ENCODE measurements around the gene TMEM134. TPM values are rescaled to one million over a fixed set of nuclear protein-coding genes. Genes with fewer than 3 reads are reported as not detected.

TMEM134 gene
- total and polyA plus RNA-seq, 10 of the 15 experiments (the other 5 are each of a cell fraction or from before 2014, with no cell fraction given) = 1.6 to 93.8 (median 27.8) TPM

DNA sequence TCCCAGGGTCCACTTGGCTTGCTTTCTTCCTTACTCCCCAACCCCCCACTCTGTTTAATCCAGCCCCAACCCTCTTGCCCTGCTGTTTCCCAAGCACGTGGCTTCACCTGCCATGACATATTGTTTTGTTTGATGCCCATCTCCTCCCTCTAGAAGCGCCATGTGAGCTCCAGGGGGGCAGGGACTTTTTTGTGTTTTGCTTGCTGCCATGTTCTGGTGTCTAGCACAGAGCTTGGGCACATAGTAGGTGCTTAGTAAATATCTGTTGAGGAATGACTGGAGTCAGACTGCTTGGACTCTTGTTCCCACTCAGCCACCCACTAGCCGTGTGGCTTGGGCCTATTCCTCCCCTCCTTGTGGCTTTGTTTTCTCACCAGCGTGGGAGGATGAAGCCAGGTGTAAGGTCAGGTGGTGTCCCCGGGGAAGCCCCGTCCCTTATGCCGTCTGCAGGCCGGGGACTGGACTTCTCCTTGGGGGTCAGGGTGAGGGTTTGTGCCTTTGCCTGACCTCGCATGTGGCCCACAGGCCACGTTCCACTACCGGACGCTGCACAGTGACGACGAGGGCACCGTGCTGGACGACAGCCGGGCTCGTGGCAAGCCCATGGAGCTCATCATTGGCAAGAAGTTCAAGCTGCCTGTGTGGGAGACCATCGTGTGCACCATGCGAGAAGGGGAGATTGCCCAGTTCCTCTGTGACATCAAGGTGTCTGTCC is 17.6 kb upstream of the TMEM134 start (continued):
- TF ChIP-seq, protein P1, sequence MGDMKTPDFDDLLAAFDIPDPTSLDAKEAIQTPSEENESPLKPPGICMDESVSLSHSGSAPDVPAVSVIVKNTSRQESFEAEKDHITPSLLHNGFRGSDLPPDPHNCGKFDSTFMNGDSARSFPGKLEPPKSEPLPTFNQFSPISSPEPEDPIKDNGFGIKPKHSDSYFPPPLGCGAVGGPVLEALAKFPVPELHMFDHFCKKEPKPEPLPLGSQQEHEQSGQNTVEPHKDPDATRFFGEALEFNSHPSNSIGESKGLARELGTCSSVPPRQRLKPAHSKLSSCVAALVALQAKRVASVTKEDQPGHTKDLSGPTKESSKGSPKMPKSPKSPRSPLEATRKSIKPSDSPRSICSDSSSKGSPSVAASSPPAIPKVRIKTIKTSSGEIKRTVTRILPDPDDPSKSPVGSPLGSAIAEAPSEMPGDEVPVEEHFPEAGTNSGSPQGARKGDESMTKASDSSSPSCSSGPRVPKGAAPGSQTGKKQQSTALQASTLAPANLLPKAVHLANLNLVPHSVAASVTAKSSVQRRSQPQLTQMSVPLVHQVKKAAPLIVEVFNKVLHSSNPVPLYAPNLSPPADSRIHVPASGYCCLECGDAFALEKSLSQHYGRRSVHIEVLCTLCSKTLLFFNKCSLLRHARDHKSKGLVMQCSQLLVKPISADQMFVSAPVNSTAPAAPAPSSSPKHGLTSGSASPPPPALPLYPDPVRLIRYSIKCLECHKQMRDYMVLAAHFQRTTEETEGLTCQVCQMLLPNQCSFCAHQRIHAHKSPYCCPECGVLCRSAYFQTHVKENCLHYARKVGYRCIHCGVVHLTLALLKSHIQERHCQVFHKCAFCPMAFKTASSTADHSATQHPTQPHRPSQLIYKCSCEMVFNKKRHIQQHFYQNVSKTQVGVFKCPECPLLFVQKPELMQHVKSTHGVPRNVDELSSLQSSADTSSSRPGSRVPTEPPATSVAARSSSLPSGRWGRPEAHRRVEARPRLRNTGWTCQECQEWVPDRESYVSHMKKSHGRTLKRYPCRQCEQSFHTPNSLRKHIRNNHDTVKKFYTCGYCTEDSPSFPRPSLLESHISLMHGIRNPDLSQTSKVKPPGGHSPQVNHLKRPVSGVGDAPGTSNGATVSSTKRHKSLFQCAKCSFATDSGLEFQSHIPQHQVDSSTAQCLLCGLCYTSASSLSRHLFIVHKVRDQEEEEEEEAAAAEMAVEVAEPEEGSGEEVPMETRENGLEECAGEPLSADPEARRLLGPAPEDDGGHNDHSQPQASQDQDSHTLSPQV (IDR thresholded peaks at IDR 0.05) = peak; percentile 13; the same call in 1 of the 2 replicates
- peak; percentile 90 for TF ChIP-seq BACH1 (IDR thresholded peaks at IDR 0.05; ENCODE audit: borderline replicate concordance)
- TF ChIP-seq, protein P2, sequence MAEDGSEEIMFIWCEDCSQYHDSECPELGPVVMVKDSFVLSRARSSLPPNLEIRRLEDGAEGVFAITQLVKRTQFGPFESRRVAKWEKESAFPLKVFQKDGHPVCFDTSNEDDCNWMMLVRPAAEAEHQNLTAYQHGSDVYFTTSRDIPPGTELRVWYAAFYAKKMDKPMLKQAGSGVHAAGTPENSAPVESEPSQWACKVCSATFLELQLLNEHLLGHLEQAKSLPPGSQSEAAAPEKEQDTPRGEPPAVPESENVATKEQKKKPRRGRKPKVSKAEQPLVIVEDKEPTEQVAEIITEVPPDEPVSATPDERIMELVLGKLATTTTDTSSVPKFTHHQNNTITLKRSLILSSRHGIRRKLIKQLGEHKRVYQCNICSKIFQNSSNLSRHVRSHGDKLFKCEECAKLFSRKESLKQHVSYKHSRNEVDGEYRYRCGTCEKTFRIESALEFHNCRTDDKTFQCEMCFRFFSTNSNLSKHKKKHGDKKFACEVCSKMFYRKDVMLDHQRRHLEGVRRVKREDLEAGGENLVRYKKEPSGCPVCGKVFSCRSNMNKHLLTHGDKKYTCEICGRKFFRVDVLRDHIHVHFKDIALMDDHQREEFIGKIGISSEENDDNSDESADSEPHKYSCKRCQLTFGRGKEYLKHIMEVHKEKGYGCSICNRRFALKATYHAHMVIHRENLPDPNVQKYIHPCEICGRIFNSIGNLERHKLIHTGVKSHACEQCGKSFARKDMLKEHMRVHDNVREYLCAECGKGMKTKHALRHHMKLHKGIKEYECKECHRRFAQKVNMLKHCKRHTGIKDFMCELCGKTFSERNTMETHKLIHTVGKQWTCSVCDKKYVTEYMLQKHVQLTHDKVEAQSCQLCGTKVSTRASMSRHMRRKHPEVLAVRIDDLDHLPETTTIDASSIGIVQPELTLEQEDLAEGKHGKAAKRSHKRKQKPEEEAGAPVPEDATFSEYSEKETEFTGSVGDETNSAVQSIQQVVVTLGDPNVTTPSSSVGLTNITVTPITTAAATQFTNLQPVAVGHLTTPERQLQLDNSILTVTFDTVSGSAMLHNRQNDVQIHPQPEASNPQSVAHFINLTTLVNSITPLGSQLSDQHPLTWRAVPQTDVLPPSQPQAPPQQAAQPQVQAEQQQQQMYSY (CRISPR knock-in tag; IDR thresholded peaks at IDR 0.05) = no peak
- TF ChIP-seq, protein P3, sequence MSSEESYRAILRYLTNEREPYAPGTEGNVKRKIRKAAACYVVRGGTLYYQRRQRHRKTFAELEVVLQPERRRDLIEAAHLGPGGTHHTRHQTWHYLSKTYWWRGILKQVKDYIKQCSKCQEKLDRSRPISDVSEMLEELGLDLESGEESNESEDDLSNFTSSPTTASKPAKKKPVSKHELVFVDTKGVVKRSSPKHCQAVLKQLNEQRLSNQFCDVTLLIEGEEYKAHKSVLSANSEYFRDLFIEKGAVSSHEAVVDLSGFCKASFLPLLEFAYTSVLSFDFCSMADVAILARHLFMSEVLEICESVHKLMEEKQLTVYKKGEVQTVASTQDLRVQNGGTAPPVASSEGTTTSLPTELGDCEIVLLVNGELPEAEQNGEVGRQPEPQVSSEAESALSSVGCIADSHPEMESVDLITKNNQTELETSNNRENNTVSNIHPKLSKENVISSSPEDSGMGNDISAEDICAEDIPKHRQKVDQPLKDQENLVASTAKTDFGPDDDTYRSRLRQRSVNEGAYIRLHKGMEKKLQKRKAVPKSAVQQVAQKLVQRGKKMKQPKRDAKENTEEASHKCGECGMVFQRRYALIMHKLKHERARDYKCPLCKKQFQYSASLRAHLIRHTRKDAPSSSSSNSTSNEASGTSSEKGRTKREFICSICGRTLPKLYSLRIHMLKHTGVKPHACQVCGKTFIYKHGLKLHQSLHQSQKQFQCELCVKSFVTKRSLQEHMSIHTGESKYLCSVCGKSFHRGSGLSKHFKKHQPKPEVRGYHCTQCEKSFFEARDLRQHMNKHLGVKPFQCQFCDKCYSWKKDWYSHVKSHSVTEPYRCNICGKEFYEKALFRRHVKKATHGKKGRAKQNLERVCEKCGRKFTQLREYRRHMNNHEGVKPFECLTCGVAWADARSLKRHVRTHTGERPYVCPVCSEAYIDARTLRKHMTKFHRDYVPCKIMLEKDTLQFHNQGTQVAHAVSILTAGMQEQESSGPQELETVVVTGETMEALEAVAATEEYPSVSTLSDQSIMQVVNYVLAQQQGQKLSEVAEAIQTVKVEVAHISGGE (CRISPR knock-in tag; IDR thresholded peaks at IDR 0.05) = no peak
- TF ChIP-seq TAF1 (IDR thresholded peaks at IDR 0.05; ENCODE audit: borderline replicate concordance, low read depth, low read length) = no peak
- TF ChIP-seq, protein P4, sequence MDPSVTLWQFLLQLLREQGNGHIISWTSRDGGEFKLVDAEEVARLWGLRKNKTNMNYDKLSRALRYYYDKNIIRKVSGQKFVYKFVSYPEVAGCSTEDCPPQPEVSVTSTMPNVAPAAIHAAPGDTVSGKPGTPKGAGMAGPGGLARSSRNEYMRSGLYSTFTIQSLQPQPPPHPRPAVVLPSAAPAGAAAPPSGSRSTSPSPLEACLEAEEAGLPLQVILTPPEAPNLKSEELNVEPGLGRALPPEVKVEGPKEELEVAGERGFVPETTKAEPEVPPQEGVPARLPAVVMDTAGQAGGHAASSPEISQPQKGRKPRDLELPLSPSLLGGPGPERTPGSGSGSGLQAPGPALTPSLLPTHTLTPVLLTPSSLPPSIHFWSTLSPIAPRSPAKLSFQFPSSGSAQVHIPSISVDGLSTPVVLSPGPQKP (IDR thresholded peaks at IDR 0.05; ENCODE audit: low read depth, low read length) = no peak
- TF ChIP-seq, protein P5, sequence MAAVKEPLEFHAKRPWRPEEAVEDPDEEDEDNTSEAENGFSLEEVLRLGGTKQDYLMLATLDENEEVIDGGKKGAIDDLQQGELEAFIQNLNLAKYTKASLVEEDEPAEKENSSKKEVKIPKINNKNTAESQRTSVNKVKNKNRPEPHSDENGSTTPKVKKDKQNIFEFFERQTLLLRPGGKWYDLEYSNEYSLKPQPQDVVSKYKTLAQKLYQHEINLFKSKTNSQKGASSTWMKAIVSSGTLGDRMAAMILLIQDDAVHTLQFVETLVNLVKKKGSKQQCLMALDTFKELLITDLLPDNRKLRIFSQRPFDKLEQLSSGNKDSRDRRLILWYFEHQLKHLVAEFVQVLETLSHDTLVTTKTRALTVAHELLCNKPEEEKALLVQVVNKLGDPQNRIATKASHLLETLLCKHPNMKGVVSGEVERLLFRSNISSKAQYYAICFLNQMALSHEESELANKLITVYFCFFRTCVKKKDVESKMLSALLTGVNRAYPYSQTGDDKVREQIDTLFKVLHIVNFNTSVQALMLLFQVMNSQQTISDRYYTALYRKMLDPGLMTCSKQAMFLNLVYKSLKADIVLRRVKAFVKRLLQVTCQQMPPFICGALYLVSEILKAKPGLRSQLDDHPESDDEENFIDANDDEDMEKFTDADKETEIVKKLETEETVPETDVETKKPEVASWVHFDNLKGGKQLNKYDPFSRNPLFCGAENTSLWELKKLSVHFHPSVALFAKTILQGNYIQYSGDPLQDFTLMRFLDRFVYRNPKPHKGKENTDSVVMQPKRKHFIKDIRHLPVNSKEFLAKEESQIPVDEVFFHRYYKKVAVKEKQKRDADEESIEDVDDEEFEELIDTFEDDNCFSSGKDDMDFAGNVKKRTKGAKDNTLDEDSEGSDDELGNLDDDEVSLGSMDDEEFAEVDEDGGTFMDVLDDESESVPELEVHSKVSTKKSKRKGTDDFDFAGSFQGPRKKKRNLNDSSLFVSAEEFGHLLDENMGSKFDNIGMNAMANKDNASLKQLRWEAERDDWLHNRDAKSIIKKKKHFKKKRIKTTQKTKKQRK (IDR thresholded peaks at IDR 0.05; ENCODE audit: low read depth, low read length) = no peak
- TF ChIP-seq, protein P6, sequence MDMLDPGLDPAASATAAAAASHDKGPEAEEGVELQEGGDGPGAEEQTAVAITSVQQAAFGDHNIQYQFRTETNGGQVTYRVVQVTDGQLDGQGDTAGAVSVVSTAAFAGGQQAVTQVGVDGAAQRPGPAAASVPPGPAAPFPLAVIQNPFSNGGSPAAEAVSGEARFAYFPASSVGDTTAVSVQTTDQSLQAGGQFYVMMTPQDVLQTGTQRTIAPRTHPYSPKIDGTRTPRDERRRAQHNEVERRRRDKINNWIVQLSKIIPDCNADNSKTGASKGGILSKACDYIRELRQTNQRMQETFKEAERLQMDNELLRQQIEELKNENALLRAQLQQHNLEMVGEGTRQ (IDR thresholded peaks at IDR 0.05; ENCODE audit: borderline replicate concordance, low read depth, low read length) = peak; percentile 61
- no peak for TF ChIP-seq CBX5 (IDR thresholded peaks at IDR 0.05; ENCODE audit: low read depth)
- TF ChIP-seq EGR1 (IDR thresholded peaks at IDR 0.05; ENCODE audit: borderline replicate concordance in 1 of 2, low read depth in 2 of 2, low read length in 2 of 2) = peak; percentile 59 to 96

Measured in GM12878 (cell line).